Activated CD4-positive, alpha-beta T cell treated with anti-CD3 and anti-CD28 coated beads, Interleukin-2, amount 50 U/mL, for 48 hours (primary cell): ENCODE data around the gene RB1.

Experiments
- DNase-seq, 2 experiments: peaks; one replicate each; pipeline ENCODE4 v3.0.0-alpha.2; 2020

Gene RB1

GRCh38 chr13:48457578-48458242 lies 154.2 kb downstream of the RB1 start:
- no peak for DNase-seq

- no peak for DNase-seq
These were observed 171.7 kb downstream of the RB1 start for GRCh38 chr13:48475230-48475629.

GRCh38 chr13:48476215-48476614 lies 172.7 kb downstream of the RB1 start:
- no peak for DNase-seq

- no peak for DNase-seq
These were observed 173.1 kb downstream of the RB1 start for GRCh38 chr13:48476686-48477085.

GRCh38 chr13:48477191-48477855 lies 173.8 kb downstream of the RB1 start:
- no peak for DNase-seq

- DNase-seq, result no peak
These were observed 174.8 kb downstream of the RB1 start for GRCh38 chr13:48478391-48478790.

- DNase-seq, result no peak
These were observed 180.0 kb downstream of the RB1 start for GRCh38 chr13:48483575-48483974.

GRCh38 chr13:48485432-48485831 lies 181.9 kb downstream of the RB1 start:
- no peak for DNase-seq

GRCh38 chr13:48486362-48486761 lies 182.8 kb downstream of the RB1 start:
- no peak for DNase-seq

- no peak for DNase-seq
These were observed 183.3 kb downstream of the RB1 start for GRCh38 chr13:48486836-48487235.

- DNase-seq, result no peak
These were observed 184.4 kb downstream of the RB1 start for GRCh38 chr13:48487968-48488367.

- DNase-seq, result no peak
These were observed 185.4 kb downstream of the RB1 start for GRCh38 chr13:48488995-48489394.

GRCh38 chr13:48489666-48490065 lies 186.1 kb downstream of the RB1 start:
- DNase-seq, result no peak

- DNase-seq, result no peak
These were observed 186.7 kb downstream of the RB1 start for GRCh38 chr13:48490241-48490640.

- no peak for DNase-seq
These were observed 188.0 kb downstream of the RB1 start for GRCh38 chr13:48491423-48492095.

- no peak for DNase-seq
These were observed 188.5 kb downstream of the RB1 start for GRCh38 chr13:48492096-48492440.

GRCh38 chr13:48492470-48493065 lies 189.0 kb downstream of the RB1 start:
- DNase-seq, result peak; percentile 60 to 72

GRCh38 chr13:48493066-48493765 lies 189.7 kb downstream of the RB1 start:
- DNase-seq, result peak in 1 of 2 experiments; percentile 30

- DNase-seq, result no peak
These were observed 190.3 kb downstream of the RB1 start for GRCh38 chr13:48493851-48494250.

GRCh38 chr13:48494874-48495273 lies 191.3 kb downstream of the RB1 start:
- DNase-seq, result no peak

- DNase-seq, result no peak
These were observed 193.0 kb downstream of the RB1 start for GRCh38 chr13:48496271-48497161.

- no peak for DNase-seq
These were observed 194.1 kb downstream of the RB1 start for GRCh38 chr13:48497669-48498068.
